ENCODE results near the gene CIITA.
"Not testable (repeated sequence)": the region's sequence is repeated elsewhere in the genome, so short reads cannot be mapped to it uniquely, and the experiment has no call there.

CIITA gene

GRCh38 chr16:10938796-10939648 is 62.0 kb downstream of the CIITA start:
- Histone ChIP-seq H3K9me3 (ENCODE audit: control extremely low read depth in 1 of 5, control insufficient read depth in 4 of 5, insufficient read depth in 2 of 5, low read depth in 1 of 5, low read length in 4 of 5) (no peaks in the 10 kb centered on the region), H3K36me3 (ENCODE audit: control insufficient read depth in 4 of 4, insufficient read depth in 4 of 4, low read length in 3 of 4) (peaks cover 3 to 26% (median 9%) of the 10 kb centered on the region in 4 experiments), H3K4me1 (ENCODE audit: control extremely low read depth in 1 of 4, control insufficient read depth in 4 of 4, insufficient read depth in 4 of 4, low read length in 3 of 4) (peaks cover 19 to 74% (median 66%) of the 10 kb centered on the region in 4 experiments), H3K4me3 (ENCODE audit: control insufficient read depth in 1 of 7, extremely low read depth in 1 of 7, insufficient read depth in 4 of 7, low read depth in 2 of 7, low read length in 6 of 7) (peak overlapping the region in 5 of 7 experiments; percentile 11 to 85 (median 42)), H3K27ac (ENCODE audit: insufficient read depth in 1 of 2, low read depth in 1 of 2, low read length in 2 of 2, poor library complexity in 1 of 2, severe bottlenecking in 2 of 2) (peak overlapping the region in 1 of 2 experiments; percentile 25), H3K27me3 (replicated peaks in 2 of 5; ENCODE audit: control insufficient read depth in 4 of 5, insufficient read depth in 5 of 5, low read length in 4 of 5) (no peaks in the 10 kb centered on the region)
- 29% methylated on average over 4 of the region's 7 CpGs for WGBS (ENCODE audit: insufficient coverage)
- POLR2A ChIA-PET, result no interaction called here
- CTCF ChIA-PET, result interaction anchor here (0.7 to 2.6 kb wide), 5 partner anchors 8 to 51 kb away, joined by 3 to 6 read pairs (median 3); no protein-coding TSS in a partner anchor
- no peak for DNase-seq

DNA sequence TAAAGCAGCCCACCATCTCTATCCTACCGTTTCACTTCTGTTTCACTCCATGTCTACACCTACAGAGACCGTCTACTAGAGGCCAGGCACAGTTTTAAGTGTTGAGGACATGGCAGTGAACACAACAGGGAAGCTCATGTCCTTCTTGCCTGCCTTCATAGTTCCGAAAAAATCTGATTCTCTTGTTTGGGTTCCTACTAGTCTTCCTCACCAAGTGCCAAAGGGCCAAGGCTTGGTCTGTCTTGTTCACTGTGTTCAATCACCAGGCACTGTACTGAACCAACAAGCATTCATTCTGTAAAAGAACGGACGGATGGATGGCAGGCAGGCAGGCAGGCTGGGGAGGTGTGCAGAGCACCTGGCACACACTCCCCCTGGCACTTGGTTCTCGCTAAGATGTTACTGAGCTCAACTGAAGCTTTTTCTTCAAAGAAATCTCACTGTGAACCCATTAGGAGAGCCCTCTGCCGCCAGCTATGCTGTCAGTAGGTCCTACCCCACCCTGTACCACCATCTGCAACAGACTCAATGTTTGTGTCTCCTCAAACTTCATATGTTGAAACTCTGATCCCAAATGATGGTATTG is 62.7 kb downstream of the CIITA start:
- 98% methylated on average over 5 of the region's 7 CpGs for WGBS (ENCODE audit: insufficient coverage)
- CTCF ChIA-PET, result interaction anchor here (0.7 to 1.2 kb wide), 5 partner anchors 9 to 52 kb away, joined by 3 to 4 read pairs (median 3); no protein-coding TSS in a partner anchor

DNA sequence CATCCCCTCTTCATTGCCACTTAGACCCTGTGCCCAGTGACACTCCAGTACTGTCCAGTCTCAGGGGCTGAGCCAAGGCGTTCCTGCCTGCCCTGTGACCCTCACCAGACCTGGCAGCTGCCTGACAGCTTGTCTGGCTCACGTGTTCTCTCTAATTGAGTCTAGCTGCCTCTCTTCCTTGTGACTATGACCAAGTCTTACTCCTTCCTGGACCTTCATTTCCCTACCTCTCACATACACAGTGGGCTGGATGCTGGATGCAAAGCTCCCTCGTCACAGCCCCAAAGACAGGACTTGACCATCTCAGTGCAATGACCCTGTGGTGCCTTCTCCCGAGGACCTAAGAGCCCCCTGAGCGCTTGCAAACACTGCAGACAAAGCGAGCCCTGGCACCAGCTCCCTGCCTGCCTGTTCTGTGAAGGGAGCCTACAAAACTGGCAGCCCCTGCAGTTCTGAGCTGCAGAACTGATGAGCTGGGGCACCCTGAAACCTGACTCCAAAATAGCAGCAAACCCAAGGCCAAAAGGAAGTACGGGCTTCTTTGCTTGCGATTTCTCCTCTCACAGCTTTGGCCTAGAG is 63.6 kb downstream of the CIITA start:
- no peaks in the 10 kb centered on the region for H3K27me3 ChIP-seq (replicated peaks in 2 of 5; ENCODE audit: control insufficient read depth in 4 of 5, insufficient read depth in 5 of 5, low read length in 4 of 5)
- no peaks in the 10 kb centered on the region for H3K9me3 ChIP-seq (ENCODE audit: control extremely low read depth in 1 of 5, control insufficient read depth in 4 of 5, insufficient read depth in 2 of 5, low read depth in 1 of 5, low read length in 4 of 5)
- H3K4me1 ChIP-seq (ENCODE audit: control extremely low read depth in 1 of 4, control insufficient read depth in 4 of 4, insufficient read depth in 4 of 4, low read length in 3 of 4), result peaks cover 24 to 79% (median 75%) of the 10 kb centered on the region in 4 experiments
- WGBS (ENCODE audit: insufficient coverage), result 32% methylated on average over 7 of the region's 8 CpGs
- peak overlapping the region in 1 of 2 experiments; percentile 31 for H3K27ac ChIP-seq (ENCODE audit: insufficient read depth in 1 of 2, low read depth in 1 of 2, low read length in 2 of 2, poor library complexity in 1 of 2, severe bottlenecking in 2 of 2)
- CTCF ChIA-PET, result interaction anchor here (1.1 kb wide), 2 partner anchors 9 to 21 kb away, joined by 4 to 5 read pairs; no protein-coding TSS in a partner anchor
- peak overlapping the region; percentile 40 to 85 (median 72) for H3K4me3 ChIP-seq (ENCODE audit: control insufficient read depth in 1 of 7, extremely low read depth in 1 of 7, insufficient read depth in 4 of 7, low read depth in 2 of 7, low read length in 6 of 7)
- no peak for DNase-seq
- POLR2A ChIA-PET, result no interaction called here
- peaks cover 0 to 15% (median under 1%) of the 10 kb centered on the region in 4 experiments for H3K36me3 ChIP-seq (ENCODE audit: control insufficient read depth in 4 of 4, insufficient read depth in 4 of 4, low read length in 3 of 4)

More for the DNA sequence above, 62.7 kb downstream of the CIITA start:
- Histone ChIP-seq H3K36me3 (ENCODE audit: control insufficient read depth in 4 of 4, insufficient read depth in 4 of 4, low read length in 3 of 4) (peaks cover 0 to 19% (median 5%) of the 10 kb centered on the region in 4 experiments), H3K4me1 (ENCODE audit: control extremely low read depth in 1 of 4, control insufficient read depth in 4 of 4, insufficient read depth in 4 of 4, low read length in 3 of 4) (peaks cover 19 to 73% (median 67%) of the 10 kb centered on the region in 4 experiments), H3K4me3 (ENCODE audit: control insufficient read depth in 1 of 7, extremely low read depth in 1 of 7, insufficient read depth in 4 of 7, low read depth in 2 of 7, low read length in 6 of 7) (peak overlapping the region in 4 of 7 experiments; percentile 62 to 85 (median 77)), H3K27me3 (replicated peaks in 2 of 5; ENCODE audit: control insufficient read depth in 4 of 5, insufficient read depth in 5 of 5, low read length in 4 of 5) (no peaks in the 10 kb centered on the region), H3K9me3 (ENCODE audit: control extremely low read depth in 1 of 5, control insufficient read depth in 4 of 5, insufficient read depth in 2 of 5, low read depth in 1 of 5, low read length in 4 of 5) (no peaks in the 10 kb centered on the region), H3K27ac (ENCODE audit: insufficient read depth in 1 of 2, low read depth in 1 of 2, low read length in 2 of 2, poor library complexity in 1 of 2, severe bottlenecking in 2 of 2) (no peak overlapping the region)
- POLR2A ChIA-PET, result no interaction called here
- no peak for DNase-seq

DNA sequence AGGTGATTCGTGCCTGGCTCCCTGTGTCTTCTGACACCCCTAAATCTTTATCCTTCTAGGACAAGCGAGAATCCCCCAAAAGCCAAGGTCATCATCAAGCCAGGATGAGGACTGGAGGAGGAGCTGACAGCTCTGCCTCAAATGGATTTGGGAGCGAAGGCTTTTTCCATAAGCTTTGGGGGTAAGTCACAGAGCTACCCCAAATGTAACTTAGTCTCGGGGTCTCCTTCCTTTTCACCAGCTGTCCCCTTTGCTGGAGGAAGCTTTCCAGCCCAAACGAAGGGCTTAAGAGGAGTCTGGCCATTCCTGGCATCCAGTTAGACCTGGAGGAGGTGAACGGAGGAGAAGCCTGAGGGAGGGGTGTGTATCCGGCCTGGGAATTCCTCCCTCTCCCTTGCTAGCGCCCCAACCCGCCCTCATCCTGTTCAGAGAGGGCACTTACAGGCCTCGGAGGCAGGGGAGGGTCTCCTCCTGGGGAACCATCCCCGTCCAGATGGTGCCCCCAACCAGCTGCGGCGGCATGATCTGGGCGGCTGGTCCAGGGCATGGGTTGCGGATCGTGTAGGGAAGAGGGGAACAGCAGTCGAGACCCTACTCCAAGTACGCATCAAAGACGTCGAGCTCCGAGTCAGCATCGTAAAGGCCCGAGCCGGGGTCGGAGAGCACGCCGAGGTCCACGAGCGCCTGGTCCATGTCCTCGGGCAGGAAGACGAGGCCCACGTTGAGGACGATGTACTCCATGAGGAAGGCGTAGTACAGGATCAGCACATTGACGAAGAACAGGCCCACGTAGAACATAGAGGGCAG is 64.3 kb downstream of the CIITA start:
- H3K4me3 ChIP-seq (ENCODE audit: control insufficient read depth in 1 of 7, extremely low read depth in 1 of 7, insufficient read depth in 4 of 7, low read depth in 2 of 7, low read length in 6 of 7), result peak overlapping the region; percentile 40 to 85 (median 72)
- peaks cover 24 to 81% (median 75%) of the 10 kb centered on the region in 4 experiments for H3K4me1 ChIP-seq (ENCODE audit: control extremely low read depth in 1 of 4, control insufficient read depth in 4 of 4, insufficient read depth in 4 of 4, low read length in 3 of 4)
- DNase-seq, result no peak
- WGBS (ENCODE audit: insufficient coverage), result 5% methylated on average over 14 of the region's 36 CpGs
- POLR2A ChIA-PET, result no interaction called here
- H3K36me3 ChIP-seq (ENCODE audit: control insufficient read depth in 4 of 4, insufficient read depth in 4 of 4, low read length in 3 of 4), result peaks cover 0 to 15% (median 0%) of the 10 kb centered on the region in 4 experiments
- no peaks in the 10 kb centered on the region for H3K27me3 ChIP-seq (replicated peaks in 2 of 5; ENCODE audit: control insufficient read depth in 4 of 5, insufficient read depth in 5 of 5, low read length in 4 of 5)
- CTCF ChIA-PET, result interaction anchor here (1.0 to 1.4 kb wide), 4 partner anchors 9 to 54 kb away, joined by 3 to 5 read pairs (median 4); no protein-coding TSS in a partner anchor
- peak overlapping the region in 1 of 2 experiments; percentile 31 for H3K27ac ChIP-seq (ENCODE audit: insufficient read depth in 1 of 2, low read depth in 1 of 2, low read length in 2 of 2, poor library complexity in 1 of 2, severe bottlenecking in 2 of 2)
- H3K9me3 ChIP-seq (ENCODE audit: control extremely low read depth in 1 of 5, control insufficient read depth in 4 of 5, insufficient read depth in 2 of 5, low read depth in 1 of 5, low read length in 4 of 5), result no peaks in the 10 kb centered on the region

- H3K4me1 ChIP-seq (ENCODE audit: control extremely low read depth in 1 of 4, control insufficient read depth in 4 of 4, insufficient read depth in 4 of 4, low read length in 3 of 4), result peaks cover 24 to 75% (median 69%) of the 10 kb centered on the region in 4 experiments
- H3K27me3 ChIP-seq (replicated peaks in 2 of 5; ENCODE audit: control insufficient read depth in 4 of 5, insufficient read depth in 5 of 5, low read length in 4 of 5); H3K9me3 ChIP-seq (ENCODE audit: control extremely low read depth in 1 of 5, control insufficient read depth in 4 of 5, insufficient read depth in 2 of 5, low read depth in 1 of 5, low read length in 4 of 5); POLR2A ChIA-PET; DNase-seq: not testable (repeated sequence)
- peak overlapping the region in 1 of 2 experiments; percentile 26 for H3K27ac ChIP-seq (ENCODE audit: insufficient read depth in 1 of 2, low read depth in 1 of 2, low read length in 2 of 2, poor library complexity in 1 of 2, severe bottlenecking in 2 of 2)
- peaks cover 0 to 15% (median 0%) of the 10 kb centered on the region in 4 experiments for H3K36me3 ChIP-seq (ENCODE audit: control insufficient read depth in 4 of 4, insufficient read depth in 4 of 4, low read length in 3 of 4)
- H3K4me3 ChIP-seq (ENCODE audit: control insufficient read depth in 1 of 7, extremely low read depth in 1 of 7, insufficient read depth in 4 of 7, low read depth in 2 of 7, low read length in 6 of 7), result peak overlapping the region; percentile 40 to 85 (median 69)
- WGBS (ENCODE audit: insufficient coverage), result 0% methylated on average over 38 of the region's 52 CpGs
- CTCF ChIA-PET, result interaction anchor here (0.7 to 1.4 kb wide), 5 partner anchors 9 to 415 kb away, joined by 3 to 4 read pairs (median 3); no protein-coding TSS in a partner anchor
Observed at GRCh38 chr16:10941935-10942351, 64.9 kb downstream of the CIITA start.

- H3K27ac ChIP-seq (ENCODE audit: insufficient read depth in 1 of 2, low read depth in 1 of 2, low read length in 2 of 2, poor library complexity in 1 of 2, severe bottlenecking in 2 of 2), result peak within 1 kb of the TSS in 1 of 2 experiments; percentile 44
- peak; percentile 89 to 91 (median 91) for DNase-seq
- H3K9me3 ChIP-seq (ENCODE audit: control extremely low read depth in 1 of 5, control insufficient read depth in 4 of 5, insufficient read depth in 2 of 5, low read depth in 1 of 5, low read length in 4 of 5), result no peaks in the 10 kb centered on the region
- peaks cover 0 to 11% (median 0%) of the 10 kb centered on the region in 4 experiments for H3K36me3 ChIP-seq (ENCODE audit: control insufficient read depth in 4 of 4, insufficient read depth in 4 of 4, low read length in 3 of 4)
- POLR2A ChIA-PET, result no interaction called here
- no peaks in the 10 kb centered on the region for H3K27me3 ChIP-seq (replicated peaks in 2 of 5; ENCODE audit: control insufficient read depth in 4 of 5, insufficient read depth in 5 of 5, low read length in 4 of 5)
- 3% methylated on average over 43 of the region's 55 CpGs for WGBS (ENCODE audit: insufficient coverage)
- CTCF ChIA-PET, result interaction anchor here (0.7 to 1.4 kb wide), 5 partner anchors 10 to 414 kb away, joined by 3 to 4 read pairs (median 3); no protein-coding TSS in a partner anchor
- H3K4me3 ChIP-seq (ENCODE audit: control insufficient read depth in 1 of 7, extremely low read depth in 1 of 7, insufficient read depth in 4 of 7, low read depth in 2 of 7, low read length in 6 of 7), result peak within 1 kb of the TSS; percentile 40 to 85 (median 72)
- peaks cover 24 to 73% (median 63%) of the 10 kb centered on the region in 4 experiments for H3K4me1 ChIP-seq (ENCODE audit: control extremely low read depth in 1 of 4, control insufficient read depth in 4 of 4, insufficient read depth in 4 of 4, low read length in 3 of 4)
Observed at GRCh38 chr16:10942352-10943063, 65.5 kb downstream of the CIITA start, which contains the start of gene DEXI. TSS of gene DEXI (minus strand) at chr16:10942468. CDS start at chr16:10942005, 463 bp downstream.
